ENCODE results near the gene RAPGEF1.

DNA sequence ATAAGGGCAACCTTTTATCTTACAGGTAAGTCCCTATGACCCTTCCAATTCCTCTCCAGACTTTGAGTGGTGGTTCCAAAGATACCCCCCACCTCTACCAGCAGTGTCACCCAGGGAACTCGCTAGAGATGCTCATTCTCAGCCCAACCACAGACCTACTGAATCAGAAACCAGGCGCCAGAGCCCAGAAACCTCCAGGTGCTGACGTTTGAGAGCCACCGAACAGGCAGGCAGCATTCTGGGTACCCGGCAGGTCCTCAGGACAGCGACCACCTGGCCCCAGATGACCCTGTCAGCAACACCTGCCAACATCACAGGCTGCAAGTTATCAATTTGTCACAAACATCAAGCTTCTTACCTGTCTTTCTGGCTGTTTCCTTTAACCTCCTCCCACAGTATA lies 19.5 kb downstream of the RAPGEF1 start:
- TF ChIP-seq, protein P1, sequence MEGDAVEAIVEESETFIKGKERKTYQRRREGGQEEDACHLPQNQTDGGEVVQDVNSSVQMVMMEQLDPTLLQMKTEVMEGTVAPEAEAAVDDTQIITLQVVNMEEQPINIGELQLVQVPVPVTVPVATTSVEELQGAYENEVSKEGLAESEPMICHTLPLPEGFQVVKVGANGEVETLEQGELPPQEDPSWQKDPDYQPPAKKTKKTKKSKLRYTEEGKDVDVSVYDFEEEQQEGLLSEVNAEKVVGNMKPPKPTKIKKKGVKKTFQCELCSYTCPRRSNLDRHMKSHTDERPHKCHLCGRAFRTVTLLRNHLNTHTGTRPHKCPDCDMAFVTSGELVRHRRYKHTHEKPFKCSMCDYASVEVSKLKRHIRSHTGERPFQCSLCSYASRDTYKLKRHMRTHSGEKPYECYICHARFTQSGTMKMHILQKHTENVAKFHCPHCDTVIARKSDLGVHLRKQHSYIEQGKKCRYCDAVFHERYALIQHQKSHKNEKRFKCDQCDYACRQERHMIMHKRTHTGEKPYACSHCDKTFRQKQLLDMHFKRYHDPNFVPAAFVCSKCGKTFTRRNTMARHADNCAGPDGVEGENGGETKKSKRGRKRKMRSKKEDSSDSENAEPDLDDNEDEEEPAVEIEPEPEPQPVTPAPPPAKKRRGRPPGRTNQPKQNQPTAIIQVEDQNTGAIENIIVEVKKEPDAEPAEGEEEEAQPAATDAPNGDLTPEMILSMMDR (IDR thresholded peaks at IDR 0.05; ENCODE audit: insufficient read depth, low read depth, low read length) = no peak
- no peak for TF ChIP-seq EZH2 (IDR thresholded peaks at IDR 0.05; ENCODE audit: insufficient read depth, low read length)

Measured in astrocyte (in vitro differentiated cells and primary cell).